ELF-1 (cell line): ENCODE measurements around the gene FUT6.
"Not testable (repeated sequence)": the region's sequence is repeated elsewhere in the genome, so short reads cannot be mapped to it uniquely, and the experiment has no call there.

Source experiments
- DNase-seq: peaks from one replicate; pipeline ENCODE4 v3.0.0-alpha.2; 2016; ENCODE audit warnings: low read depth, low spot score

Gene FUT6

DNA sequence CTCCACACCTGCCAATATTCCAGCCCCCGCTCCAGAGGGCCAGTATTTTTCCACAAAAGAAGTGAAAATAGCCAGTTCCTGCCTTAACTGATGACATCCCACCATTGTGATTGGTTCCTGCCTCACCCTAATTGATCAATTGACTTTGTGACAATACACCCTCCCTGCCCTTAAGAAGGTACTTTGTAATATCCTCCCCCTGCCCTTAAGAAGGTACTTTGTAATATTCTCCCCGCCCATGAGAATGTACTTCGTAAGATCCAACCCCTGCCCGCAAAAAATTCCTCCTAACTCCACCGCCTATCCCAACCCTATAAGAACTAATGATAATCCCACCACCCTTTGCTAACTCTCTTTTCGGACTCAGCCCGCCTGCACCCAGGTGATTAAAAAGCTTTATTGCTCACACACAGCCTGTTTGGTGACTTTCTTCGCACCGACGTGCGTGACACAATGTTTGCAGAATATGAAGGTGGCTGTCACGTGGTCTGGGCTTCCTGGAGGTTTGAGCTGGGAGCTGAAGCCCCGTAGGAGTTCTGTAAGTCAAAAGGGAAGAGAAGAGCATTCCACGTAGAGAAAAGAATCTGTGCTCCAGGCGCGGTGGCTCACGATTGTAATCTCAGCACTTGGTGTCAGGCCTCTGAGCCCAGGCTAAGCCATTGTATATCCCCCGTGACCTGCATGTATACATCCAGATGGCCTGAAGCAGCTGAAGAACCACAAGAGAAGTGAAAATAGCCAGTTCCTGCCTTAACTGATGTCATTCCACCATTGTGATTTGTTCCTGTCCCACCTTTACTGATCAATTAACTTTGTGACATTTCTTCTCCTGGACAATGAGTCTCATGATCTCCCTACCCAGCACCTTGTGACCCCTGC, 17.9 kb upstream of the FUT6 start:
- no peak for DNase-seq

DNA sequence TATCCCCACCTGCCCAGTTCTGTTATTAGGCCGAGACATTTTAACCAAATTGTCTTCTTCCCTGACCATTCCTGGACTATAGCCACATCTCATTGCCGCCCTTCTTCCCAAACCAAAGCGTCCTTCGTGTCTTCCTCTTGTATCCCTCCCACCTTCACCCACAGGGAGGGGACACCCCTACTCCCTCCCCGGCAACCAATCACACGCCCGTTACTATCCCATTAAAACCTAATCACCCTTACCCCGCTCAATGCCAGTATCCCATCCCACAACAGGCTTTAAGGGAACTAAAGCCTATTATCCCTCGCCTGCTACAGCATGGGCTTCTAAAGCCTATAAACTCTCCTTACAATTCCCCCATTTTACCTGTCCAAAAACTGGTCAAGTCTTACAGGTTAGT, 15.6 kb upstream of the FUT6 start:
- not testable (repeated sequence) for DNase-seq

DNA sequence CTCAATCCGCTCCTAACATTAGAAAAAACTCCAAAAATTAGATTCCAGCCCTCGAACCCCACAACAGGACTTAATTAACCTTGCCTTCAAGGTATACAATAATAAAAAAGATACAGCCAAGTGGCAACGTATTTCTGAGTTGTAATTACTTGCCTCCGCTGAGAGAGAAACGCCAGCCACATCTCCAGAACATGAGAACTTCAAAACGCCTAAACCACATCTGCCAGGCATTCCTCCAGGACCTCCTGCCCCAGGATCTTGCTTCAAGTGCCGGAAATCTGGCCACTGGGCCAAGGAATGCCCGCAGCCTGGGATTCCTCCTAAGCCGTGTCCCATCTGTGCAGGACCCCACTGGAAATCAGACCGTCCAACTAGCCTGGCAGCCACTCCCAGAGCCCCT, 14.6 kb upstream of the FUT6 start:
- not testable (repeated sequence) for DNase-seq

GRCh38 chr19:5851302-5851701, 11.8 kb upstream of the FUT6 start, which contains the start of gene FUT3:
Gene FUT3, minus strand, starts transcription at chr19:5851449.
- DNase-seq = no peak

DNA sequence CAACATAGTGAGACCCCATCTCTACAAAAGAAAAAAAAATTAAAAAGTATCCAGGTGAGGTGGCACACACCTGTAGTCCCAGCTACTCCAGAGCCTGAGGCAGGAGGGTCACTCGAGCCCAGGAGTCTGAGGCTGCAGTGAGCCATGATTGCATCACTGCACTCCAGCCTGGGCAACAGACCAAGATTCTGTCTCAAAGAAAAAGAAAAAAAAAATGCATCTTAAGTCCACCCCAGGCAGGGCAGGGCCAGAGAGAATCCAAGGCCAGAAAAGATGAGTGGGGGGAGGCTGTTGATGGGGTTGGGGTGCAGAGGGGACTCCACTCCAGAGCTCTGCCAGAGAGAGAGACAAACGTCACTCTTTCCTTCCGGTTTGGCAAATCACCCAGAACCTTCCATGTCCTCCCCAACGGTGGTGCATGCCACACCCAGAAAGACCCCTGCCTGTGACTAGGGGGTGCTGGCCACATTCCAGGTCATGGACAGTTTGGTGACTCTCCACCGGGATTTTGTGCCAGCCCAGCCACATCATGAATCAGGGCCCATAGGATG, 11.3 kb upstream of the FUT6 start:
- no peak for DNase-seq

GRCh38 chr19:5850189-5850588, 10.7 kb upstream of the FUT6 start:
- DNase-seq = no peak

DNA sequence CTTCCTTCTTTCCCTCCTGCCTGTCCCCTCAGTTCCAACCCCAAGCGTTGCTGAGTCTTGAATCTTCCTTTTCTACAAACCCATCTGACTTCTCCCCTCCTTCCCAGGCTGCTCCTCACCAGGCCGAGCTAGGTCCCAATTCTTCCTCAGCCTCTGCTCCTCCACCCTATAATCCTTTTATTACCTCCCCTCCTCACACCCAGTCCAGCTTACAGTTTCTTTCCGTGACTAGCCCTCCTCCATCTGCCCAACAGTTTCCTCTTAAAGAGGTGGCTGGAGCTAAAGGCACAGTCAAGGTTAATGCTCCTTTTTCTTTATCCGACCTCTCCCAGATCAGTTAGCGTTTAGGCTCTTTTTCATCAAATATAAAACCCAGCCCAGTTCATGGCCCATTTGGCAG, 9.1 kb upstream of the FUT6 start:
- DNase-seq = not testable (repeated sequence)

GRCh38 chr19:5847846-5848245, 8.3 kb upstream of the FUT6 start:
- DNase-seq = not testable (repeated sequence)

DNA sequence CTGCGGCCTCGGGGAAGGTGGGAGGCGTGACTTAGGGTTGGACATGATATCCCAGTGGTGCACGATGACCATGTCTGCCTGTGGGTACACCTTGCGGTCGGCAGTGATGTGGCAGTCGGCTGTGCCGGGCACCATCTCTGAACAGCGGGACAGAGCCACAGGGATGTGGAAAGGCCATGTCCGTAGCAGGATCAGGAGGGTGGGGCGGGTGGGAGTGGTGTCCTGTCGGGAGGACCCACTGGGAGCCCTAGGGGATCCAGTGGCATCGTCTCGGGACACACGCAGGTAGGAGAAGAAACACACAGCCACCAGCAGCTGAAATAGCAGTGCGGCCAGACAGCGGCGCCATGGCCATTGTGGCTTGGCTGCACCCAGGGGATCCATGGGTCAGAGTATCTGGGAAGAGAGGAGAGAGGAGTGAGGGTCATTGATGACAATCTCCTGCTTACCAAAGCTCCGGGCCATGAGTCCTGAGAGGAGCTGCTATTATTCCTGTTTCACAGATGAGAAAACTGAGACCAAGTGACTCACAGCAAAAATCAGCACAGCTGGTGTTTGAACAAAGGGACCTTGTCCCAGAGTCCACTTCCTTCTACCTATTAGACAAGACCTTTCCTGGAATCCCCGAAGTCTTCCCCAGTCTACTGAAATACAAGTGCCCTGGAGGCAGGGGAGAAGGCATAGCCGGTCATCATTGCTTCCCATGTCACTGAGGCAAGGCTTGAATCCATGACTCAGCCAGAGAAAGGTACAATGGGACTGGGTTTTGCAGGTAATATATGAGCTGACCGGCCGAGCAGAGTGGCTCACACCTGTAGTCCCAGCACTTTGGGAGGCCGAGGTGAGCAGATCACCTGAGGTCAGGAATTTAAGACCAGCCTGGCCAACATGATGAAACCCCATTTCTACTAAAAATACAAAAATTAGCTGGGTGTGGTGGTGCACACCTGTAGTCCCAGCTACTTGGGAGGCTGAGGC, 5.2 kb upstream of the FUT6 start:
- no peak for DNase-seq

DNA sequence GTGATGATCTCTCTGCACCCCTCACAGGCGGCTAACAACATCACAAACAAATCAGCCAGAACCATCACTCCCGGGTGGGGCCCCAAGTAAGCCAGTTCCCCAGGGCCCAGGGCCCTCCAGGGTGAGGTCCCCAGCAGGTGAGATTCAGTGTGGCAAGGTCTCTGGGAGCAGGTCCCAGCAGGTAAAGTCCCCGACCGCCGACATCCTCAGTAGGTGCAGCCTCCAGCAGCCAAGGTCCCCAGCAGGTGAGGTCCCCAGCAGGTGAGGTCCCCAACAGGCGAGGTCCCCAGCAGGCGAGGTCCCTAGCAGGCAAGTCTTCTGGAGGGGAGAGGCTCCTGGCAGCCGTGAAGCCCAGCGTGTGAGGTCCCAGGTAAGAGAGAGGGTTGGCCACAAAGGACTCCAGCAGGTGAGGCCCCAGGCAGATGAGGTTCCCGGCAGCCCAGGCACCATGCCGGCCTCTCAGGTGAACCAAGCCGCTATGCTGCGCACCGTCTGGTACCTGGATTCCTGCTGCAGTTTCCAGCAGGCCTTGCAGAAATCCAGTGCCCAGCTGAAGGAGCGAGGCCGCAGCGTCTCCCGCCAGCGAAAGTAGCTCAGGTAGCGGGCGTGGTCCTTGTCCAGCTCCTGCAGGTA, 3.9 kb upstream of the FUT6 start:
- no peak for DNase-seq

DNA sequence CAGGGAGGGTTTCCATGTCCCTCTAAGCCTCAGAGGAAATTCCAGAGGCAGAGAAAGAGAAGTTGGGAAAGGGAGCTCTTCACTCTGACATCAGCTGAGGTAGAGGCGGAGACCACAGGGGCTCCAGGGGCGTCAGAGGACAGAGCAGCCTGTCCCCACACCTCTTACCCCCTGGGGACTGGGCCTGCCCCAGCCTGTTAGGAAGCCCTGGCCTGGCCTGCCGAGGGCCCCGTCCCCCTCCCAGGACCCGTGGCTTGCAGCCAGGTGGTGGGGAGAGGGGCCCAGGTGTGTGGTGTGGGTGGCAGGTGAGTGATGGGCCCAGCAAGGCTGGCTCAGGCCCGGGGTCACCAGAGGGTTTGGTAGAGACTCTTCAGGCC, 2.2 kb upstream of the FUT6 start:
- DNase-seq = not testable (repeated sequence)

DNA sequence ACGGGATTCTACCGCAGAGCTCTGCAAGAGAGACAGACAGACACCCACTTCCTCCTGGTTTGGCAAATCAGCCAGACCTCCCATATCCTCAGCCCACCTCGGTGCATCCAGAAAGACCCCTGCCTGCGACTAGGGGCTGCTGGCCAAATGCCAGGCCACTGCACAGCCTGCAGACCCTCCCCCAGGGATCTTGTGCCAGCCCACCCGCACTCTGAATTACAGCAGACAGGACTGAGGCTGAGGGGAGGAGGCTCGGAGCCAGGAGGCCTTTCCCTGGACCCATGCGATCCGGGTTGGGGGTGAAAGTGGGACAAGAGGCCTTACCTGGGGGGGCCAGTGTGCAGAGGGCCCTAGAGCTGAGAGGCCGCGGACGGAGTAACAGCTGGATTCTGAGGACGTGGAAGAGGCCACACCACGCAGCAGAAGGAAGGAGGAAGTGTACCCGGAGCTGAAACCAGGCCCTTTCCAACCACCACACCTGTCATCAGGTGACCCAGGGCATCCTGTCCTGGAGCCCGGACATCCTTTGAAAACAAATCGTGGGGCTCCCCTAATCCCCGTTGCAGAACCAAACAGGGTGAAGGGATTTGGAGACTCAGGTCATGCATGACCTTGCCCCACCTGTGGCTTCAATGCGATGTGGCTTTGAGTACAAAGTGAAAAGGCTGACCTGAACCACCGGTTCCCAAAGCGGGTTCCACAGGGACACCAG, 993 bp downstream of the FUT6 start:
- no peak for DNase-seq

DNA sequence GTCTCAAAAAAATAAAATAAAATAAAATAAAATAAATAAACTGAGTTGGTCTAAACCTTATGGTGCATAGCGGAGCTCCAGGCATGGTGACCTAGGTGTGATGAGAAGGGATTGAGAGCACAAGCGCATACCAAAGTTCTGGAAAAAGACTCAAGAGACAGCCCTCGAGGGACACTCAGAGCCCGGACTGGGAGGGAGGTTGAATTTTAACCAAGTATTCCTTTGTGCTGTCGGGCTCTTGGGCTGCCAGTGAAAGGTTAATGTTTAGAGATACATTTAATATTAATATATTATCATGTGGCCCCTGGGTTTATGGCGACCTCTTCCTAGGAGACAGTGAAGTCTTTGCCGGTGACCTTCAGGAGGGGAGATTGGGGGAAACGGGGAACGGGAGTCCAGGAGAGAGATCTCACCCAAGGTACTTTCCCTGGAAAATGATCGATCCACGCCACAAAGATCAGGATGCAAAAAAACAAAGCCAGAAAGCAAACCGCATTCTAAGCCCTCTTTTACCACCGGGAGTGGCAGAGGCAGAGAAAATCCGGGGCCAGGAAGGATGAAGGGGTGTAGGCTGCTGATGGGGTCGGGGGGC, 1.6 kb downstream of the FUT6 start:
- DNase-seq = no peak

DNA sequence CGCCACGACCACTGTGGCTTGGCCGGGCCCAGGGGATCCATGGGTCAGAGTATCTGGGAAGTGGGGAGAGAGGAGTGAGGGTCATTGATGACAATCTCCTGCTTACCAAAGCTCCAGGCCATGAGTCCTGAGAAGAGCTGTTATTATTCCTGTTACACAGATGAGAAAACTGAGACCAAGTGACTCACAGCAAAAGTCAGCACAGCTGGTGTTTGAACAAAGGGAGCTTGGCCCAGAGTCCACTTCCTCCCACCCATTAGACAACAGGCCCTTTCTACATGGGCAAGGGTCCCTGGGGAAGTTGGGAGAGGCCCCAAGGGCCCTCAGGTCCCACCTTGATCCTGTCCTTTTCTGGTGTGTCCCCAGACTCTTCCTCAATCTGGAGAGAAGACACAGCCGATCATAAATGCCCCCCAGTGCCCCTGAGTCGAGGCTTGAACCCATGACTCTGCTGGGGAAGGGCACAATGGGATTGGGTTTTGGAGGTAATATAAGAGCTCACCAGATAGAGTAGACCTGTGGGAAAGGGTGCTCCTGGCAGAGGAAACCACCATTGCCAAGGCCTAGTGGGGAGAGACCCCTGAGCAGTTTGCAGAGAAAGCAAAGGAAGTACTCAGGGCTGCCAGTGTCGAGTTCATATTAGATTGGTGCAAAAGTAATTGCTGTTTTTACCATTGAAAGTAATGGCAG, 6.8 kb downstream of the FUT6 start:
- DNase-seq = no peak

DNA sequence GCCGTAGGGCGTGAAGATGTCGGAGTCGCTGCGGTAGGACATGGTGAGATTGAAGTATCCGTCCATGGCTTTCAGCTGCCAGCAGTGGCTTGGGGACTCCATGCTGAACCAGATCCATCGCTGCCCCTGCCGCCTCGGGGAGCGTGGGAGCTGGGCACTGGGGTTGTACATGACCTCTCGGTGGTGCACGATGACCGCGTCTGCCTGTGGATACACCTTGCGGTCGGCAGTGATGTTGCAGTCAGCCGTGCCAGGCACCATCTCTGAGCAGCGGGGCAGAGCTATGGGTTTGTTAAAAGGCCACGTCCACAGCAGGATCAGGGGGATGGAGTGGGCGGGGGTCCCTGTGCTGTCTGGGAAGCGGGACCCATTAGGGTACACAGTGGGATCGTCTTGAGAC, 7.4 kb downstream of the FUT6 start:
- no peak for DNase-seq

GRCh38 chr19:5831159-5831558, 8.3 kb downstream of the FUT6 start:
- no peak for DNase-seq

GRCh38 chr19:5829567-5830310, 9.8 kb downstream of the FUT6 start:
- no peak for DNase-seq

- DNase-seq = peak; percentile 84
Observed at GRCh38 chr19:5828661-5829566, 10.6 kb downstream of the FUT6 start.
